GM20000 (cell line): ENCODE results near the gene GLCE.

Experiments
- DNase-seq: peaks from one replicate; pipeline ENCODE4 v3.0.0; 2012; ENCODE audit warnings: low spot score
- CTCF ChIP-seq: IDR thresholded peaks from 2 replicates; pipeline ENCODE4 v1.5.1; 2012; ENCODE audit warnings: mild to moderate bottlenecking, control low read depth; ENCODE audit errors: extremely low read depth, missing control alignments

GLCE gene

GRCh38 chr15:69319384-69320375, 159.2 kb downstream of the GLCE start:
- DNase-seq = no peak
- no peak for TF ChIP-seq CTCF

GRCh38 chr15:69320977-69321554, 160.6 kb downstream of the GLCE start:
- no peak for TF ChIP-seq CTCF
- no peak for DNase-seq
